ENCODE data around the gene RMRP.

GRCh38 chr9:35608221-35608620, 49.6 kb downstream of the RMRP start:
- TF ChIP-seq CTCF (conservative IDR thresholded peaks at IDR 0.05; ENCODE audit: low read length) (no peak), EZH2phosphoT487 (IDR thresholded peaks at IDR 0.05; ENCODE audit: borderline replicate concordance, low read depth, low read length) (no peak)
